HepG2 (cell line): Measurements from ENCODE around the gene S100A16. TPM values are rescaled to one million over a fixed set of nuclear protein-coding genes. Genes with fewer than 3 reads are reported as not detected.

Experiments
- FOXJ3 ChIP-seq: sonication (generic); formaldehyde crosslinking; IDR thresholded peaks from 2 replicates; pipeline ENCODE4 v1.4.0; 2020; ENCODE audit warnings: missing genetic modification reagents, mild to moderate bottlenecking, borderline replicate concordance
- FOXK1 ChIP-seq: sonication (generic); formaldehyde crosslinking; IDR thresholded peaks from 2 replicates; pipeline ENCODE4 v1.4.0; 2020; ENCODE audit warnings: low read depth, missing genetic modification reagents, borderline replicate concordance
- KDM4B ChIP-seq: sonication (generic); formaldehyde crosslinking; IDR thresholded peaks from 2 replicates; pipeline ENCODE4 v1.4.0; 2020; ENCODE audit warnings: missing genetic modification reagents
- KLF16 ChIP-seq, 2 experiments: sonication (generic) in 1 of 2; formaldehyde crosslinking in 1 of 2; IDR thresholded peaks; 2 replicates each; pipeline versions ENCODE4 v1.6.1 to v1.8.0; 2016 to 2023; ENCODE audit warnings: missing genetic modification reagents in 2 of 2, missing compliant biosample characterization in 1 of 2
- NFKBIZ ChIP-seq: IDR thresholded peaks from 2 replicates; pipeline ENCODE4 v1.6.1; 2018; ENCODE audit warnings: missing genetic modification reagents, missing compliant biosample characterization
- NPAS2 ChIP-seq: sonication (generic); formaldehyde crosslinking; IDR thresholded peaks from 2 replicates; pipeline ENCODE4 v1.8.0; 2022; ENCODE audit warnings: mild to moderate bottlenecking, missing genetic modification reagents, borderline replicate concordance
- PAF1 ChIP-seq: IDR thresholded peaks from 2 replicates; pipeline ENCODE4 v1.6.1; 2016; ENCODE audit warnings: missing genetic modification reagents, missing compliant biosample characterization
- SMARCC2 ChIP-seq: fragments of 450-650 bp; IDR thresholded peaks from 2 replicates; pipeline ENCODE4 v1.6.1; 2017; ENCODE audit warnings: antibody characterized with exemption, mild to moderate bottlenecking
- SOX13 ChIP-seq, 3 experiments: fragments of 450-650 bp in 1 of 3; sonication (generic) in 1 of 3; formaldehyde crosslinking in 1 of 3; IDR thresholded peaks in 2 of 3; conservative IDR thresholded peaks in 1 of 3; 2 replicates each; pipeline versions ENCODE4 v1.5.0 to v1.6.1; 2016 to 2020; ENCODE audit warnings: antibody characterized with exemption in 1 of 3, mild to moderate bottlenecking in 1 of 3, missing compliant biosample characterization in 1 of 3, missing genetic modification reagents in 1 of 3, moderate library complexity in 1 of 3
- STAG1 ChIP-seq: sonication (generic); formaldehyde crosslinking; IDR thresholded peaks from 2 replicates; pipeline ENCODE4 v1.4.0; 2020; ENCODE audit warnings: missing genetic modification reagents
- TMF1 ChIP-seq: sonication (generic); formaldehyde crosslinking; IDR thresholded peaks from 2 replicates; pipeline ENCODE4 v1.8.1; 2022; ENCODE audit warnings: low read depth, missing genetic modification reagents
- ZMYM2 ChIP-seq: sonication (generic); formaldehyde crosslinking; IDR thresholded peaks from 2 replicates; pipeline ENCODE4 v1.8.0; 2022; ENCODE audit warnings: mild to moderate bottlenecking, missing genetic modification reagents
- ZNF253 ChIP-seq: sonication (generic); formaldehyde crosslinking; IDR thresholded peaks from 2 replicates; pipeline ENCODE4 v1.8.0; 2022; ENCODE audit warnings: mild to moderate bottlenecking, missing genetic modification reagents, borderline replicate concordance
- ZNF335 ChIP-seq: sonication (generic); formaldehyde crosslinking; IDR thresholded peaks from 2 replicates; pipeline ENCODE4 v1.4.0; 2020; ENCODE audit warnings: missing genetic modification reagents
- ZNF598 ChIP-seq: sonication (generic); formaldehyde crosslinking; IDR thresholded peaks from 2 replicates; pipeline ENCODE4 v1.5.1; 2020; ENCODE audit warnings: mild to moderate bottlenecking, missing genetic modification reagents, borderline replicate concordance
- ZNF605 ChIP-seq: sonication (generic); formaldehyde crosslinking; IDR thresholded peaks from 2 replicates; pipeline ENCODE4 v1.8.0; 2022; ENCODE audit warnings: mild to moderate bottlenecking, missing genetic modification reagents
- ZNF629 ChIP-seq: sonication (generic); formaldehyde crosslinking; conservative IDR thresholded peaks from 2 replicates; pipeline ENCODE4 v1.5.0; 2020; ENCODE audit warnings: missing genetic modification reagents
- ZNF746 ChIP-seq: sonication (generic); formaldehyde crosslinking; IDR thresholded peaks from 2 replicates; pipeline ENCODE4 v1.8.0; 2022; ENCODE audit warnings: mild to moderate bottlenecking, missing genetic modification reagents
- ZNF879 ChIP-seq: sonication (generic); formaldehyde crosslinking; IDR thresholded peaks from 2 replicates; pipeline ENCODE4 v1.8.1; 2023; ENCODE audit warnings: missing genetic modification reagents
- ZSCAN29 ChIP-seq: sonication (generic); formaldehyde crosslinking; conservative IDR thresholded peaks from 2 replicates; pipeline ENCODE4 v1.4.0; 2020; ENCODE audit warnings: mild to moderate bottlenecking, missing genetic modification reagents
- ZSCAN31 ChIP-seq: sonication (generic); formaldehyde crosslinking; IDR thresholded peaks from 2 replicates; pipeline ENCODE4 v1.5.0; 2020; ENCODE audit warnings: low read depth, mild to moderate bottlenecking, missing genetic modification reagents
- polyA plus RNA-seq, 8 experiments: library from polyadenylated mRNA; depleted of rRNA in 3 of 8; stranded (reverse) in 7 of 8; unstranded in 1 of 8; fragments of >200 nt; fragmentation: Illumina TruSeq in 4 of 8; extraction: Trizol in 4 of 8; gene quantifications; 2 replicates each; pipeline versions ENCODE4 v1.2.1 to v1.2.3, GENCODE V29; 2011 to 2016; ENCODE audit warnings: low read depth in 4 of 8, missing spikeins in 1 of 8, mixed read lengths in 1 of 8; ENCODE audit not compliant: insufficient read depth in 1 of 8
- total RNA-seq, 5 experiments: library from RNA; depleted of rRNA; stranded (reverse); fragments of >200 nt; fragmentation: Illumina TruSeq; extraction: Trizol; gene quantifications; 2 replicates each; pipeline ENCODE4 v1.2.3, GENCODE V29; 2016; ENCODE audit warnings: low read depth in 1 of 5
- TF ChIP-seq, protein P1 (sequence below), 2 experiments: IDR thresholded peaks; 2 replicates each; pipeline ENCODE4 v1.6.1; 2011 to 2012; ENCODE audit warnings: low read length in 2 of 2, borderline replicate concordance in 1 of 2, low read depth in 1 of 2, mild to moderate bottlenecking in 1 of 2, moderate library complexity in 1 of 2
- TF ChIP-seq, protein P2 (sequence below): sonication (generic); formaldehyde crosslinking; IDR thresholded peaks from 2 replicates; pipeline ENCODE4 v1.5.0; 2020; ENCODE audit warnings: missing genetic modification reagents
- TF ChIP-seq, protein P3 (sequence below): fragments of 450-650 bp; IDR thresholded peaks from 2 replicates; pipeline ENCODE4 v1.6.1; 2016

Gene S100A16
- total and polyA plus RNA-seq, 2 of the 13 experiments (the other 11 are each of a cell fraction or from before 2014, with no cell fraction given), result 46.0 to 195 TPM

DNA sequence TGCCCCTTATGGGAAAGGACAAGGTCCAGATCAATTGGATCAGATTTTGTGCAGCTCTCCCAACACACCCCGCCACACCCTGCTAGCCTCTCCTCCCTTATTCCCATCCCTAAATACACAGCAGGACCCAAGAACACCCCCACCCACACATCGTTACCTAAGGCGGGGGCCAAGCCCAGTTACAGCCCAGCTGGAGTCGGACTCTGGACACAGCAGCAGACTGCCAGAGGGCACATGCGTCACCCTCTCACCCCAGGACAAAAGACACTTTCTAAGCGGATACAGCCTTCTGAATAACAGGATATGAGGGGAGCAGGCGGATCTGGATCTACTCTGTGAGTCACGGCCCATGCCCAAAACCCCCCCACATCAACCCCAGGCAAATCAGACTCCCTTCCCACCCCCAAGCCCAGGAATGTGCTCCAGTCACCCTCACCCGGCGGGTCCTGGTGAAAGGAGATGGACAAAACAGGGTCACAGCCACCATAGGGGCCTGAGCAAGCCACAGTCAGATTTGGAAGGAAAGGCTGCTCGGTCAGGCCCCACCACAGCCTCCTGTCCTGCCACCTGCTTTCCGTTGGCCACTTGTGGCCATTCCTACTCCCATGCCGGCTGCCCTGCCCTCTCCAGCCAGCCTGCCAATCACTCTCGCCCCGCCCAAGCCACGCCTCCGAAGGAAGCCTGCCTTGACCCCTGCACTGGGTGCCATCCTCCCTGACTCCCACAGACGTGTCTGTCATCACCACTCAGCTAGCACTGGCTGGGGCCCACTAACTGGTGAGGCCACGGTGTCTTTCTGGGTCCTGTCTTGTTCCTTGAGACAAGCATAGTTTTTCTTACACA is 4.0 kb downstream of the S100A16 start (continued):
- TF ChIP-seq ZNF746 (CRISPR knock-in tag), result peak; percentile 26; the same call in 1 of the 2 replicates
- TF ChIP-seq STAG1 (CRISPR knock-in tag), result no peak
- peak; percentile 57; the same call in 1 of the 2 replicates for TF ChIP-seq ZNF335 (CRISPR knock-in tag)
- no peak for TF ChIP-seq TMF1 (CRISPR knock-in tag)
- no peak for TF ChIP-seq FOXJ3
- no peak; the same call in 1 of the 2 replicates for TF ChIP-seq ZNF598
- no peak for TF ChIP-seq SMARCC2
- TF ChIP-seq ZNF605 (CRISPR knock-in tag), result peak; percentile 48; the same call in 1 of the 2 replicates
- TF ChIP-seq ZMYM2 (CRISPR knock-in tag), result no peak
- TF ChIP-seq NPAS2 (CRISPR knock-in tag), result no peak
- TF ChIP-seq SOX13 (IDR thresholded peaks at IDR 0.05), result peak; percentile 62; the same call in 1 of the 2 replicates
- TF ChIP-seq SOX13 (CRISPR knock-in tag; conservative IDR thresholded peaks at IDR 0.05 in 1 of 2, IDR thresholded peaks at IDR 0.05 in 1 of 2), result peak in 1 of 2 experiments; percentile 4; a peak in 1 of 4 replicates
- TF ChIP-seq ZSCAN29 (CRISPR knock-in tag), result peak; percentile 85
- TF ChIP-seq, protein P1, sequence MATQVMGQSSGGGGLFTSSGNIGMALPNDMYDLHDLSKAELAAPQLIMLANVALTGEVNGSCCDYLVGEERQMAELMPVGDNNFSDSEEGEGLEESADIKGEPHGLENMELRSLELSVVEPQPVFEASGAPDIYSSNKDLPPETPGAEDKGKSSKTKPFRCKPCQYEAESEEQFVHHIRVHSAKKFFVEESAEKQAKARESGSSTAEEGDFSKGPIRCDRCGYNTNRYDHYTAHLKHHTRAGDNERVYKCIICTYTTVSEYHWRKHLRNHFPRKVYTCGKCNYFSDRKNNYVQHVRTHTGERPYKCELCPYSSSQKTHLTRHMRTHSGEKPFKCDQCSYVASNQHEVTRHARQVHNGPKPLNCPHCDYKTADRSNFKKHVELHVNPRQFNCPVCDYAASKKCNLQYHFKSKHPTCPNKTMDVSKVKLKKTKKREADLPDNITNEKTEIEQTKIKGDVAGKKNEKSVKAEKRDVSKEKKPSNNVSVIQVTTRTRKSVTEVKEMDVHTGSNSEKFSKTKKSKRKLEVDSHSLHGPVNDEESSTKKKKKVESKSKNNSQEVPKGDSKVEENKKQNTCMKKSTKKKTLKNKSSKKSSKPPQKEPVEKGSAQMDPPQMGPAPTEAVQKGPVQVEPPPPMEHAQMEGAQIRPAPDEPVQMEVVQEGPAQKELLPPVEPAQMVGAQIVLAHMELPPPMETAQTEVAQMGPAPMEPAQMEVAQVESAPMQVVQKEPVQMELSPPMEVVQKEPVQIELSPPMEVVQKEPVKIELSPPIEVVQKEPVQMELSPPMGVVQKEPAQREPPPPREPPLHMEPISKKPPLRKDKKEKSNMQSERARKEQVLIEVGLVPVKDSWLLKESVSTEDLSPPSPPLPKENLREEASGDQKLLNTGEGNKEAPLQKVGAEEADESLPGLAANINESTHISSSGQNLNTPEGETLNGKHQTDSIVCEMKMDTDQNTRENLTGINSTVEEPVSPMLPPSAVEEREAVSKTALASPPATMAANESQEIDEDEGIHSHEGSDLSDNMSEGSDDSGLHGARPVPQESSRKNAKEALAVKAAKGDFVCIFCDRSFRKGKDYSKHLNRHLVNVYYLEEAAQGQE (IDR thresholded peaks at IDR 0.05; ENCODE audit: borderline replicate concordance in 1 of 2, low read depth in 1 of 2, low read length in 2 of 2), result 0 out of 4 replicates have a peak, but pooled peaks of 1 of the 2 experiments have one; percentile 4
- TF ChIP-seq KLF16 (CRISPR knock-in tag; IDR thresholded peaks at IDR 0.05), result peak in 1 of 2 experiments; percentile 41; a peak in 2 of 4 replicates
- 0 out of 2 replicates have a peak, but pooled peaks have one; percentile 38 for TF ChIP-seq ZNF879 (CRISPR knock-in tag)
- no peak for TF ChIP-seq ZSCAN31 (CRISPR knock-in tag)
- TF ChIP-seq FOXK1 (CRISPR knock-in tag), result 0 out of 2 replicates have a peak, but pooled peaks have one; percentile 16
- no peak for TF ChIP-seq ZNF629 (CRISPR knock-in tag)
- no peak for TF ChIP-seq KDM4B
- TF ChIP-seq, protein P2, sequence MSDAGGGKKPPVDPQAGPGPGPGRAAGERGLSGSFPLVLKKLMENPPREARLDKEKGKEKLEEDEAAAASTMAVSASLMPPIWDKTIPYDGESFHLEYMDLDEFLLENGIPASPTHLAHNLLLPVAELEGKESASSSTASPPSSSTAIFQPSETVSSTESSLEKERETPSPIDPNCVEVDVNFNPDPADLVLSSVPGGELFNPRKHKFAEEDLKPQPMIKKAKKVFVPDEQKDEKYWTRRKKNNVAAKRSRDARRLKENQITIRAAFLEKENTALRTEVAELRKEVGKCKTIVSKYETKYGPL (CRISPR knock-in tag), result no peak
- TF ChIP-seq ZNF253, result 0 out of 2 replicates have a peak, but pooled peaks have one; percentile 7
- no peak for TF ChIP-seq NFKBIZ
- TF ChIP-seq, protein P3, sequence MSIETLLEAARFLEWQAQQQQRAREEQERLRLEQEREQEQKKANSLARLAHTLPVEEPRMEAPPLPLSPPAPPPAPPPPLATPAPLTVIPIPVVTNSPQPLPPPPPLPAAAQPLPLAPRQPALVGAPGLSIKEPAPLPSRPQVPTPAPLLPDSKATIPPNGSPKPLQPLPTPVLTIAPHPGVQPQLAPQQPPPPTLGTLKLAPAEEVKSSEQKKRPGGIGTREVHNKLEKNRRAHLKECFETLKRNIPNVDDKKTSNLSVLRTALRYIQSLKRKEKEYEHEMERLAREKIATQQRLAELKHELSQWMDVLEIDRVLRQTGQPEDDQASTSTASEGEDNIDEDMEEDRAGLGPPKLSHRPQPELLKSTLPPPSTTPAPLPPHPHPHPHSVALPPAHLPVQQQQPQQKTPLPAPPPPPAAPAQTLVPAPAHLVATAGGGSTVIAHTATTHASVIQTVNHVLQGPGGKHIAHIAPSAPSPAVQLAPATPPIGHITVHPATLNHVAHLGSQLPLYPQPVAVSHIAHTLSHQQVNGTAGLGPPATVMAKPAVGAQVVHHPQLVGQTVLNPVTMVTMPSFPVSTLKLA, result peak; percentile 7; the same call in 1 of the 2 replicates
- TF ChIP-seq PAF1 (CRISPR knock-in tag), result no peak
